ENCODE data around the gene SLC8B1. TPM values are rescaled to one million over a fixed set of nuclear protein-coding genes. Genes with fewer than 3 reads are reported as not detected.

The SLC8B1 gene
- total and polyA plus RNA-seq, 4 donors, result 9.9 to 23.8 (median 14.2) TPM

DNA sequence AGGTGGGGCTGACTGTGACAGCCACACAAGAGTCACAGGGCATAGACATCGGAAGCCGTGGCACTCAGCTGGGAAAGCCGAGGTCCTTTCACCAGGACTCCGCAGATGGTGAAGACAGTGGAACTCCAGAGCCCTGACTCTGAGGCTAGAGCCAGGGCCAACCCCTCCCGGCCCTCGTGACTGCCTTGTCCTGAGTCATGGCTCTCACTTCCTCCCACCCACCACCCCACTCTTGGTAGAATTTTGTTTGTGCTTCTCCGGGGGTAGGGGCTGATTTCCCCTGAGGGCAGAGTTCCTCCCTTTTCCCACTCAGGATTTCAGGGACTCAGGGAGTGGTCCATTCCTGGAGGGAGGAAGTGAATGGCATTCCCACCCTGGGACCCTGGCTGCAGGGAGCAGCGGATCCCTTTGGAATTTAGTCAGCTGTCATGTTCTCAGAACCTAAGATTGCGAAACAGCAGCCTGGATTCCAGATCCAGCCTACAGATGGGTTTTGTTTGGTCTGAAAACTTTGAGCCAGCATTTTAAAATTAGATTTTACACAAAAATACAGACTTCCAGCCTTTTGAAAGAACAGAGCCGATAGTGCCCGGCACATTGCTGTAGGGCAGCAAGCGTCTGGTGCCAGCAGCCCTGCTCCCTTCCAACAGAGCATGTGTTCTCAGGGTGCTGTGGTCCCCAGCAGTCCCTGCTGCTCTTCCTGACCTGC lies 62.9 kb downstream of the SLC8B1 start:
- Histone ChIP-seq H3K4me1 (ENCODE audit: control insufficient read depth in 4 of 4, insufficient read depth in 4 of 4, low read length in 3 of 4) (peaks cover 8 to 20% (median 14%) of the 10 kb centered on the region in 4 donors), H3K9ac (ENCODE audit: low read depth in 1 of 2, low read length in 2 of 2) (no peak overlapping the region), H3K4me3 (ENCODE audit: low read depth in 1 of 3, low read length in 3 of 3) (no peak overlapping the region), H3K27ac (ENCODE audit: low read depth in 1 of 2, low read length in 2 of 2) (peak overlapping the region; percentile 14 to 43), H3K9me3 (ENCODE audit: control insufficient read depth in 4 of 4, low read length in 3 of 4) (no peaks in the 10 kb centered on the region), H3K36me3 (ENCODE audit: control insufficient read depth in 4 of 4, insufficient read depth in 3 of 4, low read depth in 1 of 4, low read length in 3 of 4) (peaks cover 5 to 27% (median 17%) of the 10 kb centered on the region in 4 donors), H3K27me3 (ENCODE audit: control insufficient read depth in 4 of 4, insufficient read depth in 4 of 4, low read length in 3 of 4) (no peaks in the 10 kb centered on the region)
- TF ChIP-seq GABPA (IDR thresholded peaks at IDR 0.05 in 1 of 2, conservative IDR thresholded peaks at IDR 0.05 in 1 of 2) (no peak), JUND (IDR thresholded peaks at IDR 0.05) (no peak), EGR1 (IDR thresholded peaks at IDR 0.05; ENCODE audit: low read depth in 2 of 2) (no peak), RXRA (IDR thresholded peaks at IDR 0.05) (peak; percentile 24 to 37), RAD21 (IDR thresholded peaks at IDR 0.05) (peak; percentile 37 to 53), YY1 (IDR thresholded peaks at IDR 0.05) (no peak), FOXA1 (IDR thresholded peaks at IDR 0.05) (no peak), TAF1 (conservative IDR thresholded peaks at IDR 0.05) (no peak), FOXA2 (IDR thresholded peaks at IDR 0.05) (no peak), NR2F2 (IDR thresholded peaks at IDR 0.05) (peak; percentile 65), HNF4A (conservative IDR thresholded peaks at IDR 0.05) (peak; percentile 35 to 37), SP1 (IDR thresholded peaks at IDR 0.05) (peak; percentile 32), HNF4G (IDR thresholded peaks at IDR 0.05) (no peak)
- TF ChIP-seq, protein P1, sequence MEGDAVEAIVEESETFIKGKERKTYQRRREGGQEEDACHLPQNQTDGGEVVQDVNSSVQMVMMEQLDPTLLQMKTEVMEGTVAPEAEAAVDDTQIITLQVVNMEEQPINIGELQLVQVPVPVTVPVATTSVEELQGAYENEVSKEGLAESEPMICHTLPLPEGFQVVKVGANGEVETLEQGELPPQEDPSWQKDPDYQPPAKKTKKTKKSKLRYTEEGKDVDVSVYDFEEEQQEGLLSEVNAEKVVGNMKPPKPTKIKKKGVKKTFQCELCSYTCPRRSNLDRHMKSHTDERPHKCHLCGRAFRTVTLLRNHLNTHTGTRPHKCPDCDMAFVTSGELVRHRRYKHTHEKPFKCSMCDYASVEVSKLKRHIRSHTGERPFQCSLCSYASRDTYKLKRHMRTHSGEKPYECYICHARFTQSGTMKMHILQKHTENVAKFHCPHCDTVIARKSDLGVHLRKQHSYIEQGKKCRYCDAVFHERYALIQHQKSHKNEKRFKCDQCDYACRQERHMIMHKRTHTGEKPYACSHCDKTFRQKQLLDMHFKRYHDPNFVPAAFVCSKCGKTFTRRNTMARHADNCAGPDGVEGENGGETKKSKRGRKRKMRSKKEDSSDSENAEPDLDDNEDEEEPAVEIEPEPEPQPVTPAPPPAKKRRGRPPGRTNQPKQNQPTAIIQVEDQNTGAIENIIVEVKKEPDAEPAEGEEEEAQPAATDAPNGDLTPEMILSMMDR (IDR thresholded peaks at IDR 0.05; ENCODE audit: low read depth, low read length, missing input control), result no peak
- TF ChIP-seq, protein P2, sequence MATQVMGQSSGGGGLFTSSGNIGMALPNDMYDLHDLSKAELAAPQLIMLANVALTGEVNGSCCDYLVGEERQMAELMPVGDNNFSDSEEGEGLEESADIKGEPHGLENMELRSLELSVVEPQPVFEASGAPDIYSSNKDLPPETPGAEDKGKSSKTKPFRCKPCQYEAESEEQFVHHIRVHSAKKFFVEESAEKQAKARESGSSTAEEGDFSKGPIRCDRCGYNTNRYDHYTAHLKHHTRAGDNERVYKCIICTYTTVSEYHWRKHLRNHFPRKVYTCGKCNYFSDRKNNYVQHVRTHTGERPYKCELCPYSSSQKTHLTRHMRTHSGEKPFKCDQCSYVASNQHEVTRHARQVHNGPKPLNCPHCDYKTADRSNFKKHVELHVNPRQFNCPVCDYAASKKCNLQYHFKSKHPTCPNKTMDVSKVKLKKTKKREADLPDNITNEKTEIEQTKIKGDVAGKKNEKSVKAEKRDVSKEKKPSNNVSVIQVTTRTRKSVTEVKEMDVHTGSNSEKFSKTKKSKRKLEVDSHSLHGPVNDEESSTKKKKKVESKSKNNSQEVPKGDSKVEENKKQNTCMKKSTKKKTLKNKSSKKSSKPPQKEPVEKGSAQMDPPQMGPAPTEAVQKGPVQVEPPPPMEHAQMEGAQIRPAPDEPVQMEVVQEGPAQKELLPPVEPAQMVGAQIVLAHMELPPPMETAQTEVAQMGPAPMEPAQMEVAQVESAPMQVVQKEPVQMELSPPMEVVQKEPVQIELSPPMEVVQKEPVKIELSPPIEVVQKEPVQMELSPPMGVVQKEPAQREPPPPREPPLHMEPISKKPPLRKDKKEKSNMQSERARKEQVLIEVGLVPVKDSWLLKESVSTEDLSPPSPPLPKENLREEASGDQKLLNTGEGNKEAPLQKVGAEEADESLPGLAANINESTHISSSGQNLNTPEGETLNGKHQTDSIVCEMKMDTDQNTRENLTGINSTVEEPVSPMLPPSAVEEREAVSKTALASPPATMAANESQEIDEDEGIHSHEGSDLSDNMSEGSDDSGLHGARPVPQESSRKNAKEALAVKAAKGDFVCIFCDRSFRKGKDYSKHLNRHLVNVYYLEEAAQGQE (IDR thresholded peaks at IDR 0.05), result peak; percentile 63
- TF ChIP-seq, protein P3, sequence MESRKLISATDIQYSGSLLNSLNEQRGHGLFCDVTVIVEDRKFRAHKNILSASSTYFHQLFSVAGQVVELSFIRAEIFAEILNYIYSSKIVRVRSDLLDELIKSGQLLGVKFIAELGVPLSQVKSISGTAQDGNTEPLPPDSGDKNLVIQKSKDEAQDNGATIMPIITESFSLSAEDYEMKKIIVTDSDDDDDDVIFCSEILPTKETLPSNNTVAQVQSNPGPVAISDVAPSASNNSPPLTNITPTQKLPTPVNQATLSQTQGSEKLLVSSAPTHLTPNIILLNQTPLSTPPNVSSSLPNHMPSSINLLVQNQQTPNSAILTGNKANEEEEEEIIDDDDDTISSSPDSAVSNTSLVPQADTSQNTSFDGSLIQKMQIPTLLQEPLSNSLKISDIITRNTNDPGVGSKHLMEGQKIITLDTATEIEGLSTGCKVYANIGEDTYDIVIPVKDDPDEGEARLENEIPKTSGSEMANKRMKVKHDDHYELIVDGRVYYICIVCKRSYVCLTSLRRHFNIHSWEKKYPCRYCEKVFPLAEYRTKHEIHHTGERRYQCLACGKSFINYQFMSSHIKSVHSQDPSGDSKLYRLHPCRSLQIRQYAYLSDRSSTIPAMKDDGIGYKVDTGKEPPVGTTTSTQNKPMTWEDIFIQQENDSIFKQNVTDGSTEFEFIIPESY (IDR thresholded peaks at IDR 0.05), result no peak
- TF ChIP-seq, protein P4, sequence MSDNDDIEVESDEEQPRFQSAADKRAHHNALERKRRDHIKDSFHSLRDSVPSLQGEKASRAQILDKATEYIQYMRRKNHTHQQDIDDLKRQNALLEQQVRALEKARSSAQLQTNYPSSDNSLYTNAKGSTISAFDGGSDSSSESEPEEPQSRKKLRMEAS (IDR thresholded peaks at IDR 0.05), result no peak
- TF ChIP-seq, protein P5, sequence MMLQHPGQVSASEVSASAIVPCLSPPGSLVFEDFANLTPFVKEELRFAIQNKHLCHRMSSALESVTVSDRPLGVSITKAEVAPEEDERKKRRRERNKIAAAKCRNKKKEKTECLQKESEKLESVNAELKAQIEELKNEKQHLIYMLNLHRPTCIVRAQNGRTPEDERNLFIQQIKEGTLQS (IDR thresholded peaks at IDR 0.05), result no peak
- DNase-seq (ENCODE audit: low spot score), result no peak
- 43% methylated on average over 12 of the region's 12 CpGs for WGBS
